ENCODE results near the gene SULT1C4. TPM values are rescaled to one million over a fixed set of nuclear protein-coding genes. Genes with fewer than 3 reads are reported as not detected.

Gene SULT1C4
- total RNA-seq, 1 experiment from 2014 or later: not detected

DNA sequence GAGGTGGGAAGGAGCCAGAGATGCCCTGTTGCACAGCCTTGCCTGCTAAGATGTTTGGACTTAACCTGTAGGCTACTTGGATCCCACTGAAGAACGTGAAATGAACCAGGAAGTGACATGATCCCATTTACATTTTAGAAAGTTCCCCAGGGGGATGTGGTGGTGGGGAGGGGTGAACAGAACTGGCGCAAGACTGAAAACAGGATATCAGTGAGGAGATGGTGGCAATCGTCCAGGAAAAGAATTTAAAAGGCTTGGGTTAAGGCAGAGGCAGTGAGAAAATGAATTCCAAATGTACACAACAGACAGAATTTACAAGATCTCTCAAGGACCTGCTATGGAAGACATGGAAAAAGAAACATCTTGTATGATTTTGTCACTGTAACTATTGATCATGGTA lies 46.8 kb upstream of the SULT1C4 start:
- CTCF ChIA-PET: no interaction called here
- intact Hi-C loops (cut with micrococcal nuclease; ENCODE audit: unreplicated experiment): no loop called here

DNA sequence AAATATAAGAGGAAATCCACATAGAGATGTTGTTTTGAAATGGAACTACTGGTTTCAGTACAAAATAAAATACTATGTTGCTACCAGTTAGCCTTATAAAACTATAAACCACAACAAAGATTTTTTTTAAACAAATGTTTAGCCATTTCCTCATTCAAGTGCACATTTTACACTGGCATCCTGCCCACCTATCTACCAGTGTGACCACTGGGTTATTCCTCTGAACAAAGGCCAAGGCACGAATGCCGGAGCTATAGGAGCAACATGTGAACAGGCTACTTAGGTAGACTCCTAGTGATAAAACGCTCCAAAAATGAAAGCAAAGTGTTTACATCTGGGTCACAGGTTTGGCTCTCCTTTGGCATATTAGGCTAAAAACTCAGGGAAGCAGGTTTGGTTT lies 31.8 kb upstream of the SULT1C4 start:
- H3K9me3 ChIP-seq (ENCODE audit: control insufficient read depth, insufficient read depth, low read depth, low read length): no peaks in the 10 kb centered on the region
- TF ChIP-seq SIN3A (IDR thresholded peaks at IDR 0.05; ENCODE audit: borderline replicate concordance, insufficient read depth, low read depth, low read length) (no peak), POLR2AphosphoS5 (IDR thresholded peaks at IDR 0.05; ENCODE audit: low read depth, low read length) (no peak), TCF7L2 (IDR thresholded peaks at IDR 0.05; ENCODE audit: low read depth, low read length) (no peak)
- TF ChIP-seq, protein P1, sequence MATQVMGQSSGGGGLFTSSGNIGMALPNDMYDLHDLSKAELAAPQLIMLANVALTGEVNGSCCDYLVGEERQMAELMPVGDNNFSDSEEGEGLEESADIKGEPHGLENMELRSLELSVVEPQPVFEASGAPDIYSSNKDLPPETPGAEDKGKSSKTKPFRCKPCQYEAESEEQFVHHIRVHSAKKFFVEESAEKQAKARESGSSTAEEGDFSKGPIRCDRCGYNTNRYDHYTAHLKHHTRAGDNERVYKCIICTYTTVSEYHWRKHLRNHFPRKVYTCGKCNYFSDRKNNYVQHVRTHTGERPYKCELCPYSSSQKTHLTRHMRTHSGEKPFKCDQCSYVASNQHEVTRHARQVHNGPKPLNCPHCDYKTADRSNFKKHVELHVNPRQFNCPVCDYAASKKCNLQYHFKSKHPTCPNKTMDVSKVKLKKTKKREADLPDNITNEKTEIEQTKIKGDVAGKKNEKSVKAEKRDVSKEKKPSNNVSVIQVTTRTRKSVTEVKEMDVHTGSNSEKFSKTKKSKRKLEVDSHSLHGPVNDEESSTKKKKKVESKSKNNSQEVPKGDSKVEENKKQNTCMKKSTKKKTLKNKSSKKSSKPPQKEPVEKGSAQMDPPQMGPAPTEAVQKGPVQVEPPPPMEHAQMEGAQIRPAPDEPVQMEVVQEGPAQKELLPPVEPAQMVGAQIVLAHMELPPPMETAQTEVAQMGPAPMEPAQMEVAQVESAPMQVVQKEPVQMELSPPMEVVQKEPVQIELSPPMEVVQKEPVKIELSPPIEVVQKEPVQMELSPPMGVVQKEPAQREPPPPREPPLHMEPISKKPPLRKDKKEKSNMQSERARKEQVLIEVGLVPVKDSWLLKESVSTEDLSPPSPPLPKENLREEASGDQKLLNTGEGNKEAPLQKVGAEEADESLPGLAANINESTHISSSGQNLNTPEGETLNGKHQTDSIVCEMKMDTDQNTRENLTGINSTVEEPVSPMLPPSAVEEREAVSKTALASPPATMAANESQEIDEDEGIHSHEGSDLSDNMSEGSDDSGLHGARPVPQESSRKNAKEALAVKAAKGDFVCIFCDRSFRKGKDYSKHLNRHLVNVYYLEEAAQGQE (IDR thresholded peaks at IDR 0.05; ENCODE audit: insufficient read depth in 1 of 2, low read depth in 2 of 2, low read length in 1 of 2): no peak
- TF ChIP-seq, protein P2, sequence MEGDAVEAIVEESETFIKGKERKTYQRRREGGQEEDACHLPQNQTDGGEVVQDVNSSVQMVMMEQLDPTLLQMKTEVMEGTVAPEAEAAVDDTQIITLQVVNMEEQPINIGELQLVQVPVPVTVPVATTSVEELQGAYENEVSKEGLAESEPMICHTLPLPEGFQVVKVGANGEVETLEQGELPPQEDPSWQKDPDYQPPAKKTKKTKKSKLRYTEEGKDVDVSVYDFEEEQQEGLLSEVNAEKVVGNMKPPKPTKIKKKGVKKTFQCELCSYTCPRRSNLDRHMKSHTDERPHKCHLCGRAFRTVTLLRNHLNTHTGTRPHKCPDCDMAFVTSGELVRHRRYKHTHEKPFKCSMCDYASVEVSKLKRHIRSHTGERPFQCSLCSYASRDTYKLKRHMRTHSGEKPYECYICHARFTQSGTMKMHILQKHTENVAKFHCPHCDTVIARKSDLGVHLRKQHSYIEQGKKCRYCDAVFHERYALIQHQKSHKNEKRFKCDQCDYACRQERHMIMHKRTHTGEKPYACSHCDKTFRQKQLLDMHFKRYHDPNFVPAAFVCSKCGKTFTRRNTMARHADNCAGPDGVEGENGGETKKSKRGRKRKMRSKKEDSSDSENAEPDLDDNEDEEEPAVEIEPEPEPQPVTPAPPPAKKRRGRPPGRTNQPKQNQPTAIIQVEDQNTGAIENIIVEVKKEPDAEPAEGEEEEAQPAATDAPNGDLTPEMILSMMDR (IDR thresholded peaks at IDR 0.05): no peak
- H3K4me3 ChIP-seq (ENCODE audit: low read depth in 2 of 2, low read length in 2 of 2): no peak overlapping the region
- ChIA-PET CTCF (no interaction called here), POLR2A (no interaction called here)
- H3K27me3 ChIP-seq (ENCODE audit: control insufficient read depth, insufficient read depth, low read length): peaks cover 2% of the 10 kb centered on the region; the same call in 1 of the 2 replicates
- in situ Hi-C loops (cut with HindIII; ENCODE audit: low pct_unique_long_range_greater_than_20kb, low sequenced_read_pairs) (no loop called here), intact Hi-C loops (cut with micrococcal nuclease; ENCODE audit: unreplicated experiment) (no loop called here)
- no TSS peak for BruUV-seq (replicated peaks)
- no peaks in the 10 kb centered on the region; the same call in 1 of the 2 replicates for H3K36me3 ChIP-seq (ENCODE audit: control insufficient read depth, insufficient read depth, low read length)
- no peak overlapping the region for H3K27ac ChIP-seq (ENCODE audit: low read length)
- no peaks in the 10 kb centered on the region for H3K4me1 ChIP-seq (ENCODE audit: control insufficient read depth, insufficient read depth, low read length)
- no peak for DNase-seq (ENCODE audit: low read depth, low spot score)
- no peak for ATAC-seq

More for the DNA sequence above, 46.8 kb upstream of the SULT1C4 start:
- Histone ChIP-seq H3K9me3 (ENCODE audit: control insufficient read depth, insufficient read depth, low read depth, low read length) (no peaks in the 10 kb centered on the region), H3K36me3 (ENCODE audit: control insufficient read depth, insufficient read depth, low read length) (no peaks in the 10 kb centered on the region), H3K27me3 (ENCODE audit: control insufficient read depth, insufficient read depth, low read length) (peaks cover 5% of the 10 kb centered on the region; the same call in 1 of the 2 replicates), H3K4me1 (ENCODE audit: control insufficient read depth, insufficient read depth, low read length) (no peaks in the 10 kb centered on the region), H3K27ac (ENCODE audit: low read length) (no peak overlapping the region), H3K4me3 (ENCODE audit: low read depth in 2 of 2, low read length in 2 of 2) (no peak overlapping the region)
- DNase-seq (ENCODE audit: low read depth, low spot score): no peak
- no peak for ATAC-seq
- in situ Hi-C loops (cut with HindIII; ENCODE audit: low pct_unique_long_range_greater_than_20kb, low sequenced_read_pairs): no loop called here
- POLR2A ChIA-PET: no interaction called here
- TF ChIP-seq, protein P2 (IDR thresholded peaks at IDR 0.05): no peak
- TF ChIP-seq TCF7L2 (IDR thresholded peaks at IDR 0.05; ENCODE audit: low read depth, low read length): no peak
- TF ChIP-seq, protein P1 (IDR thresholded peaks at IDR 0.05; ENCODE audit: insufficient read depth in 1 of 2, low read depth in 2 of 2, low read length in 1 of 2): no peak
- TF ChIP-seq SIN3A (IDR thresholded peaks at IDR 0.05; ENCODE audit: borderline replicate concordance, insufficient read depth, low read depth, low read length): no peak
- no peak for TF ChIP-seq POLR2AphosphoS5 (IDR thresholded peaks at IDR 0.05; ENCODE audit: low read depth, low read length)
- no TSS peak for BruUV-seq (replicated peaks)

Measured in Panc1 (cell line).